PC-3 (cell line): ENCODE measurements around the gene MEF2C.

Experiments
- CTCF ChIP-seq: fragments of 300-600 bp; sonication (generic); conservative IDR thresholded peaks from 2 replicates; pipeline ENCODE4 v1.5.1; 2017; ENCODE audit warnings: antibody characterized with exemption, low read depth, mild to moderate bottlenecking, low read length
- EZH2 ChIP-seq: fragments of 300-600 bp; sonication (generic); IDR thresholded peaks from one replicate; pipeline ENCODE4 v1.6.1; 2017; ENCODE audit warnings: antibody characterized with exemption, mild to moderate bottlenecking, low read length; ENCODE audit not compliant: unreplicated experiment

GRCh38 chr5:88846434-88846833, 36.5 kb downstream of the MEF2C start:
- TF ChIP-seq CTCF (no peak), EZH2 (no peak)
